ENCODE measurements around the gene THBS2.

DNA sequence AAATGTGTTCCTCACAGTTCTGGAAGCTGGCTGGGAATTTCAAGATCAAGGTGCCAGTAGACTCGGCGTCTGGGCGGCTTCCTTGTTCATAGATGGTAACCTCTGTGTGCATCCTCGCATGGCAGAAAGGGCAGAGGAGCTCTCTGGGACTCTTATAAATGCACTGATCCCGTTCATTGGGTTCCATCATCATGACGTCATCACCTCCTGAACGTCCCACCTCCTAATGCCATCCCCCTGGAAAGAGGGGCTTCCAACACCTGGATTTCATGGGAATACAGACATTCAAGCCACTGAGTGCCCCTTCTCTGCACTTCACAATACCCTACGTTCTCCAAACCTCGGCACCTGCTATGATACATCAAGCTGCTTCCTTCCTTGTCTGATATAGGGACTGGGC lies 37.5 kb upstream of the THBS2 start:
- TF ChIP-seq, protein P1, sequence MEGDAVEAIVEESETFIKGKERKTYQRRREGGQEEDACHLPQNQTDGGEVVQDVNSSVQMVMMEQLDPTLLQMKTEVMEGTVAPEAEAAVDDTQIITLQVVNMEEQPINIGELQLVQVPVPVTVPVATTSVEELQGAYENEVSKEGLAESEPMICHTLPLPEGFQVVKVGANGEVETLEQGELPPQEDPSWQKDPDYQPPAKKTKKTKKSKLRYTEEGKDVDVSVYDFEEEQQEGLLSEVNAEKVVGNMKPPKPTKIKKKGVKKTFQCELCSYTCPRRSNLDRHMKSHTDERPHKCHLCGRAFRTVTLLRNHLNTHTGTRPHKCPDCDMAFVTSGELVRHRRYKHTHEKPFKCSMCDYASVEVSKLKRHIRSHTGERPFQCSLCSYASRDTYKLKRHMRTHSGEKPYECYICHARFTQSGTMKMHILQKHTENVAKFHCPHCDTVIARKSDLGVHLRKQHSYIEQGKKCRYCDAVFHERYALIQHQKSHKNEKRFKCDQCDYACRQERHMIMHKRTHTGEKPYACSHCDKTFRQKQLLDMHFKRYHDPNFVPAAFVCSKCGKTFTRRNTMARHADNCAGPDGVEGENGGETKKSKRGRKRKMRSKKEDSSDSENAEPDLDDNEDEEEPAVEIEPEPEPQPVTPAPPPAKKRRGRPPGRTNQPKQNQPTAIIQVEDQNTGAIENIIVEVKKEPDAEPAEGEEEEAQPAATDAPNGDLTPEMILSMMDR (conservative IDR thresholded peaks at IDR 0.05; ENCODE audit: low read length): no peak
- TF ChIP-seq EZH2phosphoT487 (IDR thresholded peaks at IDR 0.05; ENCODE audit: borderline replicate concordance, low read depth, low read length): no peak

Measured in OCI-LY7 (cell line).